Cardiac muscle cell (in vitro differentiated cells and primary cell): ENCODE measurements around the gene ZNF146. TPM values are rescaled to one million over a fixed set of nuclear protein-coding genes. Genes with fewer than 3 reads are reported as not detected.
A peak's percentile ranks its signal among the peaks of the same experiment; 100 is the strongest.
"Not testable (repeated sequence)": the region's sequence is repeated elsewhere in the genome, so short reads cannot be mapped to it uniquely, and the experiment has no call there.

Source experiments
- DNase-seq, 2 donors: peaks; one replicate each; pipeline versions ENCODE4 v3.0.0 to v3.0.0-alpha.2; 2010 to 2017; ENCODE audit warnings: low read depth in 1 of 2, low spot score in 1 of 2
- H3K27ac ChIP-seq: fragments of 200-600 bp; sonication (generic); 2 replicates; pipeline ENCODE4 v1.5.1; 2016
- H3K27me3 ChIP-seq: fragments of 200-600 bp; sonication (generic); 2 replicates; pipeline ENCODE4 v1.6.0; 2016; ENCODE audit warnings: control low read depth
- H3K36me3 ChIP-seq: fragments of 200-600 bp; sonication (generic); 2 replicates; pipeline ENCODE4 v1.5.1; 2016; ENCODE audit warnings: control low read depth
- H3K4me1 ChIP-seq: fragments of 200-600 bp; sonication (generic); 2 replicates; pipeline ENCODE4 v1.8.1; 2017; ENCODE audit warnings: low read depth, mild to moderate bottlenecking, mixed run types
- H3K4me3 ChIP-seq: fragments of 200-600 bp; sonication (generic); 2 replicates; pipeline ENCODE4 v1.5.1; 2016; ENCODE audit warnings: mild to moderate bottlenecking
- H3K9me3 ChIP-seq: fragments of 200-600 bp; sonication (generic); 2 replicates; pipeline ENCODE4 v1.5.1; 2017; ENCODE audit warnings: low read depth, mild to moderate bottlenecking, control low read depth
- CTCF ChIP-seq: IDR thresholded peaks from 2 replicates; pipeline ENCODE4 v1.5.1; 2012; ENCODE audit warnings: low read depth, mild to moderate bottlenecking, low read length
- polyA plus RNA-seq: library from polyadenylated mRNA; unstranded; fragments of >200 nt; fragmentation: Nextera tagmentation; extraction: Ambion mirVana; gene quantifications from 2 replicates; pipeline ENCODE4 v1.2.1, GENCODE V29; 2016
- total RNA-seq: library from RNA; depleted of rRNA; stranded (reverse); fragments of >200 nt; gene quantifications from 2 replicates; pipeline ENCODE4 v1.2.3, GENCODE V29; 2016

ZNF146 gene
- total RNA-seq: 57.4 and 83.4 TPM in 2 replicates
- polyA plus RNA-seq: 39.8 and 57.0 TPM in 2 replicates

GRCh38 chr19:36214386-36215275, at the start of gene ZNF146, which contains the start of gene ZNF565:
ZNF146 (plus strand) TSS chr19:36215106; CDS start chr19:36236441, 21,335 bp downstream.
ZNF565 (minus strand) TSS chr19:36214665; CDS start chr19:36201985, 12,680 bp downstream.
- no peaks in the 10 kb centered on the region for H3K9me3 ChIP-seq
- H3K4me1 ChIP-seq: no peaks in the 10 kb centered on the region
- H3K36me3 ChIP-seq: peaks cover 5% of the 10 kb centered on the region
- H3K27ac ChIP-seq: peak within 1 kb of the TSS; percentile 97
- H3K27me3 ChIP-seq: no peaks in the 10 kb centered on the region
- DNase-seq: peak; percentile 99
- TF ChIP-seq CTCF: no peak
- H3K4me3 ChIP-seq: peak within 1 kb of the TSS; percentile 60

- Histone ChIP-seq H3K27ac (peak overlapping the region; percentile 48), H3K4me3 (no peak overlapping the region), H3K4me1 (no peaks in the 10 kb centered on the region), H3K36me3 (no peaks in the 10 kb centered on the region), H3K9me3 (no peaks in the 10 kb centered on the region), H3K27me3 (no peaks in the 10 kb centered on the region)
- peak in 1 of 2 donors; percentile 13 for DNase-seq
- TF ChIP-seq CTCF: no peak
Measured at GRCh38 chr19:36169084-36169760, 45.7 kb upstream of the ZNF146 start.

GRCh38 chr19:36172852-36173251, 42.1 kb upstream of the ZNF146 start:
- H3K36me3 ChIP-seq: no peaks in the 10 kb centered on the region
- DNase-seq: no peak
- no peaks in the 10 kb centered on the region for H3K27me3 ChIP-seq
- H3K27ac ChIP-seq: no peak overlapping the region
- H3K4me3 ChIP-seq: no peak overlapping the region
- no peak for TF ChIP-seq CTCF
- H3K4me1 ChIP-seq: no peaks in the 10 kb centered on the region
- no peaks in the 10 kb centered on the region for H3K9me3 ChIP-seq

- peak in 1 of 2 donors; percentile 30 for DNase-seq
- not testable (repeated sequence) for H3K27me3 ChIP-seq, H3K4me1 ChIP-seq, H3K4me3 ChIP-seq, H3K9me3 ChIP-seq, H3K36me3 ChIP-seq, H3K27ac ChIP-seq
Measured at GRCh38 chr19:36173846-36174245, 41.1 kb upstream of the ZNF146 start.

GRCh38 chr19:36179077-36179476, 35.8 kb upstream of the ZNF146 start:
- H3K9me3 ChIP-seq, DNase-seq, H3K27ac ChIP-seq, H3K36me3 ChIP-seq, H3K4me1 ChIP-seq, H3K27me3 ChIP-seq, H3K4me3 ChIP-seq: not testable (repeated sequence)

GRCh38 chr19:36182612-36183244, 32.2 kb upstream of the ZNF146 start:
- H3K36me3 ChIP-seq: no peaks in the 10 kb centered on the region
- H3K4me1 ChIP-seq: no peaks in the 10 kb centered on the region
- no peak for TF ChIP-seq CTCF
- H3K9me3 ChIP-seq: no peaks in the 10 kb centered on the region
- no peaks in the 10 kb centered on the region for H3K27me3 ChIP-seq
- peak overlapping the region; percentile 83 for H3K27ac ChIP-seq
- peak; percentile 3 to 33 for DNase-seq
- H3K4me3 ChIP-seq: no peak overlapping the region
